HUES48 (cell line): Measurements from ENCODE around the gene NRG3.

ENCODE experiments used
- H3K27ac ChIP-seq: one replicate; pipeline ENCODE4 v1.7.0; 2013; ENCODE audit warnings: low read depth, low read length, inconsistent platforms
- H3K27me3 ChIP-seq: 2 replicates; pipeline ENCODE4 v1.6.1; 2013; ENCODE audit warnings: mild to moderate bottlenecking, low read length; ENCODE audit not compliant: control insufficient read depth, insufficient read depth
- H3K36me3 ChIP-seq: 2 replicates; pipeline ENCODE4 v1.6.1; 2013; ENCODE audit warnings: low read length; ENCODE audit not compliant: control insufficient read depth, insufficient read depth
- H3K4me1 ChIP-seq: 2 replicates; pipeline ENCODE4 v1.6.1; 2013; ENCODE audit warnings: mild to moderate bottlenecking, low read length; ENCODE audit not compliant: control insufficient read depth, insufficient read depth
- H3K4me3 ChIP-seq: 2 replicates; pipeline ENCODE4 v1.5.1; 2013; ENCODE audit warnings: mild to moderate bottlenecking, low read depth, low read length
- H3K9ac ChIP-seq: 2 replicates; pipeline ENCODE4 v1.6.1; 2013; ENCODE audit warnings: mild to moderate bottlenecking, low read depth, low read length, moderate library complexity
- H3K9me3 ChIP-seq: 2 replicates; pipeline ENCODE4 v1.6.1; 2013; ENCODE audit warnings: low read length; ENCODE audit not compliant: control insufficient read depth, insufficient read depth

Gene NRG3

DNA sequence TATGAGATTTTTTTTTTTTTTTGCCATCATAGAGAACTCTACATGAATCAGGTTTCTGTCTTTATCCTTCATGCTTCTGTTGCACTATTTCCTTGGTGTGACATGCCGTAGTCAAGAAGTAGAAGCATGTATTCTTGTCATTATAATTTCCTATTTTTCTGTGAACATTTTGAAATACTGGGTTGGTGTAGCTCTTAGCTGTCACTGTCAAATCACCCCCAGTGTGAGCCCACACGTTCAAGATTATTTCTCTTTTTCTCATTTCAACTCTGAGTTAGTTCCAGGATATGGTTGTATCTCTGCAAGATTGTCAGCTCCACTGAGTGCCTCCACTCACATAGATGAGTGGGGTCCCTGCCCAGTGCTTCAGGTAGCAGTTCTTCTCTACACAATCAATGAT, 209.5 kb downstream of the NRG3 start:
- H3K36me3 ChIP-seq, result no peaks in the 10 kb centered on the region
- peaks cover 14% of the 10 kb centered on the region for H3K4me1 ChIP-seq
- no peaks in the 10 kb centered on the region for H3K9me3 ChIP-seq

DNA sequence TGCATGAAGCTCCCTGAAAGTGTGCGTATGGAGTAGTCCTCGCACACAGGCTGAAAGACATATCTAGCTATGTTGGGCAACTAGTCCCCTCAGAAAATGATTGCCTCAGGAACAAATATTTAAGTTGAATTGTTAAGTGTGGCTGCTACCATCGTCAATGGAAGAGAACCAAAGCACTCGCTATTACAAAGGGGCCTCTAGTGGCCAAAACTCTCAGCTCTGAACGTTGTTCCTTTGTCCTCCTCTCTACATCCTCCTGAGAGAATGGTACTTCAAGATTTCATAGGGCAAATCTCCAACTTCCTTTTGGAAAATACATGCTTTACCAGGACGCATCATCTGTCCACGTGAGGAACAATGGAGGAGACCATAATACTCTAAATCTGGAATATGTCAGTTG, 209.9 kb downstream of the NRG3 start:
- no peak overlapping the region for H3K9ac ChIP-seq

More for the DNA sequence above, 209.5 kb downstream of the NRG3 start:
- H3K27me3 ChIP-seq, result no peaks in the 10 kb centered on the region
- H3K4me3 ChIP-seq, result no peak overlapping the region
- H3K27ac ChIP-seq, result no peak overlapping the region
- no peak overlapping the region for H3K9ac ChIP-seq

DNA sequence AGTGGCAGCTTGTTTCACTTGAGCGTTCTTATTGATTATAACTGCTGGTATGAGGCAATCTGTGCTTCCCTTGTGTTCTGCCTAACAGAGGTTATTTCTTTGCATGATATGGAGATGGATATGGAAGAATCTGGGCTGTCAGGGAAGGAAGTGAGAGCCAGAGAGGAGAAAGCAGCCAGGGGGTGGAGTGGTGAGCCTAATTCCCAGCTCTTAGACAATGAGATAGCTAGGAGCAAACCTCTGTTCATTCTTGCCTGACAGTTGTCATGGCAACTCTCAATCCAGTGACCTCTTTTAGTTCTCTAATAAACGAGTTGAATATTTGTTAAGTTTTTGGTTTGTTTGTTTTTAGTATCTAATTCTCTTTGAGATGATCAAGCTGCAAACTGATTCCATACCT, 214.3 kb downstream of the NRG3 start:
- peaks cover 25% of the 10 kb centered on the region for H3K4me1 ChIP-seq
- no peak overlapping the region for H3K9ac ChIP-seq
- H3K9me3 ChIP-seq, result no peaks in the 10 kb centered on the region
- no peaks in the 10 kb centered on the region for H3K36me3 ChIP-seq
- H3K27me3 ChIP-seq, result no peaks in the 10 kb centered on the region
- no peak overlapping the region for H3K4me3 ChIP-seq
- H3K27ac ChIP-seq, result no peak overlapping the region

More for the DNA sequence above, 209.9 kb downstream of the NRG3 start:
- H3K9me3 ChIP-seq, result no peaks in the 10 kb centered on the region
- H3K4me1 ChIP-seq, result peaks cover 18% of the 10 kb centered on the region
- H3K27me3 ChIP-seq, result no peaks in the 10 kb centered on the region
- H3K36me3 ChIP-seq, result no peaks in the 10 kb centered on the region
- no peak overlapping the region for H3K4me3 ChIP-seq
- H3K27ac ChIP-seq, result no peak overlapping the region

DNA sequence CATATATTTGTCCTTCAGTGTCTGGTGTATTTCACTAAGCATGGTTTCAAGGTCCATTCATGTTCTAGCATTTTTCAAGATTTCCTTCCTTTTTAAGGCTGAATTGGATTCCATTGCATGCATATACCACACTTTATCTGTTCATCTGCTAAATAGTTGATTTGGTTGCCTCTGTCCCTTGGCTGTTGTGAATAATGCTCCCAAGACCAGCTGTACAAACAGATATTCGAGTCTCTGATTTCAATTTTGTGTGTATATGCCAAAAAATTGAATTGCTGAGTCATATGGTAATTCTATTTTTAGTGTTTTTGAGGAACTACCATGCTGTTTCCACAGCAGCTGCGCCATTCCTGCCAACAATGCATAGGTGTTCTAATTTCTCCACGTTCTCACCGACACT, 216.4 kb downstream of the NRG3 start:
- H3K36me3 ChIP-seq, result no peaks in the 10 kb centered on the region
- H3K9ac ChIP-seq, result no peak overlapping the region
- H3K9me3 ChIP-seq, result no peaks in the 10 kb centered on the region
- H3K27ac ChIP-seq, result no peak overlapping the region
- no peak overlapping the region for H3K4me3 ChIP-seq
- peaks cover 25% of the 10 kb centered on the region for H3K4me1 ChIP-seq
- H3K27me3 ChIP-seq, result no peaks in the 10 kb centered on the region

DNA sequence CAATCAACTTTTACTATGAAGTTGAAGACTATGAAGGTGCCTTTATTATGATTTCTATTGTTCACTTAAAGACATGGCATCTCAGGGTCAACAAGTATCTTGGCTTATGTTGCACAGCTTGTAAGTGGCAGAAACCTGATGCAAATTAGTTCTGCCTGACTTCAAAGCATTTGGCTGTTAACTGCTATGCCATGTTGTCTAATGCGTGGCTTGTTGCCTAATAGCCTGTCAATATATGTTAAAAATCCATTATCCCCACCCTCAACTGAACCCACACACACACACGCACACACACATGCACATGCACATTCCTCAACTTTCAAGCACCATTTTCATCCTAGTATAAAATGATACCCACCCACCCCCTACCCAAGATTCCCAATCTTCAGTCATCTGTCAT, 217.1 kb downstream of the NRG3 start:
- no peaks in the 10 kb centered on the region for H3K36me3 ChIP-seq
- no peak overlapping the region for H3K9ac ChIP-seq
- H3K4me1 ChIP-seq, result peaks cover 25% of the 10 kb centered on the region
- no peaks in the 10 kb centered on the region for H3K9me3 ChIP-seq
- H3K27me3 ChIP-seq, result no peaks in the 10 kb centered on the region
- no peak overlapping the region for H3K27ac ChIP-seq
- H3K4me3 ChIP-seq, result no peak overlapping the region

DNA sequence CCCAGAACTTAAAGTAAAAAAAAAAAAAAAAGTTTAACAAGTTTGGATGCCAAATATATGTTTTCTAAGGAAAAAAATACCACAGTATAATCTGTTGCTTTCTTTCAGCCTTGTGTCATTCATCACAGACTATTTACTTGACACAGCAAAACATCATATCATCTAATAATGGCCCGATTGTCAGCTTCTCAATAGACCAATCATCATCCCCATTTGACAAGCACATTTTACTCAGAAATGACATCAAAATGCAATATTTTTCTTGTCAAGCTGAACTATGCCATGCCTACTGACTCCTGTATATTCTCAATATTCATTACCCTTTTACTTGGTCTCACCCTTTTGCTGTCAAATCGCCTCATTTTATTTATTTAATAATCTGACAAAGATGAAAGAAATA, 249.7 kb downstream of the NRG3 start:
- H3K9me3 ChIP-seq, result no peaks in the 10 kb centered on the region
- H3K36me3 ChIP-seq, result no peaks in the 10 kb centered on the region
- no peaks in the 10 kb centered on the region for H3K4me1 ChIP-seq
- no peak overlapping the region for H3K27ac ChIP-seq
- H3K4me3 ChIP-seq, result no peak overlapping the region
- no peak overlapping the region for H3K9ac ChIP-seq
- H3K27me3 ChIP-seq, result no peaks in the 10 kb centered on the region

DNA sequence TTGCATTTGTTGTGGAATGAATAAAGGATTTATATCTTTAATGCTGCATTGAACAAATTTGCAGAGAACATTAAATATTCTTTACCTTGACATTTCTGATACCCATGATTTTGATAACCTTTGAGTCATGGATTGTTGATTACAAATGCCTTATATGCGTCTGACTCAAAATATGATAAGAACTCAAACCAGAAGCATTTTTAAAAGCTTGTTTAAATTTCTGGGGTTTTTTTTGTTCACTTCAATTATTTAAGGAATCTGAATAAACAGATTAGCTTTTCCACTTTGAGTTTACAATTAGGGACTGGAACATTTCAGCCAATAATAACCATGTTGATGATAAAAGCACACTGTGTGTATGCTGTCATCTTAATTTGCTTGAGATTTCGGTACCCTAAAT, 253.5 kb downstream of the NRG3 start:
- Histone ChIP-seq H3K4me1 (no peaks in the 10 kb centered on the region), H3K36me3 (no peaks in the 10 kb centered on the region)

DNA sequence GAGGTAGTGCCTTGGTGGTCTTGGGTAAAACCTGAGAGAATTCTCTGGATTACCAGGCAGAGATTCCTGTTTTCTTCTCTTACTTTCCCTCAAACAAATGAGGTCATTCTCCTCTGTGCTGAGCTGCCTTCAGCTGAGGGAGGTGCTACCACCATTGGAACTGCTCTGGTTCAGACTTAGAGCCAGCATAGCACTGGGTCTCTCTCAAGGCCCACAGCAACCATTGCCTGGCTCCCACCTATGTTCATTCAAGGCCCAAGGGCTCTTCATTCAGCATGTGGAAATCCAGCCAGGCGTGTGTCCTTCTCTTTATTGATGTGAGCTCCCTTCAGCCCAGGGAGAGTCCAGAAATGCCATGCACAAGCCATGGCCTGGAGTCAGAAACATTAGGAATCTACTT, 261.1 kb downstream of the NRG3 start:
- Histone ChIP-seq H3K9me3 (0 out of 2 replicates have a peak, but pooled peaks cover 2% of the 10 kb centered on the region), H3K4me1 (no peaks in the 10 kb centered on the region), H3K4me3 (no peak overlapping the region), H3K9ac (no peak overlapping the region), H3K36me3 (no peaks in the 10 kb centered on the region), H3K27me3 (no peaks in the 10 kb centered on the region), H3K27ac (no peak overlapping the region)

More for the DNA sequence above, 253.5 kb downstream of the NRG3 start:
- H3K27ac ChIP-seq, result no peak overlapping the region
- H3K27me3 ChIP-seq, result no peaks in the 10 kb centered on the region
- H3K4me3 ChIP-seq, result no peak overlapping the region
- no peak overlapping the region for H3K9ac ChIP-seq
- H3K9me3 ChIP-seq, result 0 out of 2 replicates have a peak, but pooled peaks cover 2% of the 10 kb centered on the region

DNA sequence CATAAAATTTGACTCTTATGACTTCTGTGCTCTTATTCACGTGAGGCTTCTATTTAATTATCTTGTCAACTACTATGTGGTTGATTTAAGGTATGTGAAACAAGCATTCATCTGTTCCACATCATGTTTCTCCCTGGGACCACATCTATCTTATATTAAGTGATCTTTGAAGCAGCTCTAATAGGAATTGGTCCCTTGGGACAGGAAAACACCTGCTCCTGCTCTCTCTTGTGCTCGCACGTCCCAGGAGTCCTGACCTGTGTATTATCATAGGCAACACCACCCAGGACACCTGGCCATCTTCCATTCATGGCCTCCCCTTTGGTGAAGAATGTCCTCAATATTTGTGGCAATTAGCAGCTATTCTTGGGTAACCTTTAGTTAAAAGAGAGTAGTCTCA, 269.2 kb downstream of the NRG3 start:
- Histone ChIP-seq H3K4me1 (peaks cover 6% of the 10 kb centered on the region; the same call in 1 of the 2 replicates), H3K36me3 (no peaks in the 10 kb centered on the region), H3K9ac (no peak overlapping the region), H3K27me3 (no peaks in the 10 kb centered on the region), H3K27ac (no peak overlapping the region), H3K9me3 (no peaks in the 10 kb centered on the region), H3K4me3 (no peak overlapping the region)

DNA sequence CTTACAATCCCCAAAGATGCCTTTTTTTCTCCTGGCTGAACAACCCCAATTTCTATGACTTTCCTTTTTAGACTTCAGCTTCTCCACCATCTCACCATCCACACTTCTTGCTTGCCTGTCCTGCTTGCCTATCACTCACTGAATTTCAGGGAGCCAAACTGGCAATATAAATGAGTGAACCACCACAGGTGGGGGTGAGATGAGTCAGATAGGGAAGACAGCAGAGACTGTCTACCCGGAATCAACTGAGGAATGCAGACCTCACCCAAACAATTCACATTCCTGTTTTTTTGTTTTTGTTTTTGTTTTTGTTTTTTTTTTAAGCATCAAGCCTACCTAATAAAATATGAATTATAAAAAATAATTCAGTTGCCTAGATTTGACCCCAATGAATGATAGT, 273.8 kb downstream of the NRG3 start:
- Histone ChIP-seq H3K9me3 (no peaks in the 10 kb centered on the region), H3K27me3 (no peaks in the 10 kb centered on the region), H3K27ac (peak overlapping the region; percentile 33), H3K9ac (no peak overlapping the region), H3K4me1 (peaks cover 27% of the 10 kb centered on the region), H3K36me3 (no peaks in the 10 kb centered on the region), H3K4me3 (no peak overlapping the region)

DNA sequence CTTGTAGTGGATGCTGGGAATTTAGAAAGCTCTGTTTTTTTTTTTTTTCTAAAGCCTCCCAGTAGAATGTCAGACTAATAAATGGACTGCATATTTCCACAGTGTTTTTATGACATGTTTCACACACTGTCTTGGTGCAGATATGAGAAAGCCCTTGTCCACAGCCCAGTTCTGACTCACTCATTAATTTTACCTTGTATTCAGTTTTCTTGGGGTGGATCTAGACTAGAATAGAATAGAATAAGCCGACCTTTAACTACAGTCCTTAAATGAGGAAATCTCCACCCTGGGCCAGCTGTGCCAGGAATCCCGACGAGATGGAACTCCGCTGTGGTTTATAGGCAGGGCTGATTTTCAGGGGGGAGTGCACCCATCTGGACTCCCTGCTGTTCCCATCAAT, 274.7 kb downstream of the NRG3 start:
- H3K27me3 ChIP-seq, result no peaks in the 10 kb centered on the region
- peaks cover 27% of the 10 kb centered on the region for H3K4me1 ChIP-seq
- no peaks in the 10 kb centered on the region for H3K9me3 ChIP-seq
- no peak overlapping the region for H3K27ac ChIP-seq
- H3K9ac ChIP-seq, result no peak overlapping the region
- H3K4me3 ChIP-seq, result no peak overlapping the region
- H3K36me3 ChIP-seq, result no peaks in the 10 kb centered on the region
